VCaP (cell line): ENCODE results near the gene RAPGEF4.
A peak's percentile ranks its signal among the peaks of the same experiment; 100 is the strongest.

ENCODE experiments used
- H3K27ac ChIP-seq: fragments of 450-650 bp; 2 replicates; pipeline ENCODE4 v1.5.1; 2017
- TF ChIP-seq, protein P1 (sequence below): fragments of 450-650 bp; conservative IDR thresholded peaks from 2 replicates; pipeline ENCODE4 v1.5.1; 2017; ENCODE audit warnings: mild to moderate bottlenecking, moderate library complexity

Gene RAPGEF4

GRCh38 chr2:172921532-172922236 lies 186.0 kb downstream of the RAPGEF4 start:
- no peak overlapping the region for H3K27ac ChIP-seq
- TF ChIP-seq, protein P1, sequence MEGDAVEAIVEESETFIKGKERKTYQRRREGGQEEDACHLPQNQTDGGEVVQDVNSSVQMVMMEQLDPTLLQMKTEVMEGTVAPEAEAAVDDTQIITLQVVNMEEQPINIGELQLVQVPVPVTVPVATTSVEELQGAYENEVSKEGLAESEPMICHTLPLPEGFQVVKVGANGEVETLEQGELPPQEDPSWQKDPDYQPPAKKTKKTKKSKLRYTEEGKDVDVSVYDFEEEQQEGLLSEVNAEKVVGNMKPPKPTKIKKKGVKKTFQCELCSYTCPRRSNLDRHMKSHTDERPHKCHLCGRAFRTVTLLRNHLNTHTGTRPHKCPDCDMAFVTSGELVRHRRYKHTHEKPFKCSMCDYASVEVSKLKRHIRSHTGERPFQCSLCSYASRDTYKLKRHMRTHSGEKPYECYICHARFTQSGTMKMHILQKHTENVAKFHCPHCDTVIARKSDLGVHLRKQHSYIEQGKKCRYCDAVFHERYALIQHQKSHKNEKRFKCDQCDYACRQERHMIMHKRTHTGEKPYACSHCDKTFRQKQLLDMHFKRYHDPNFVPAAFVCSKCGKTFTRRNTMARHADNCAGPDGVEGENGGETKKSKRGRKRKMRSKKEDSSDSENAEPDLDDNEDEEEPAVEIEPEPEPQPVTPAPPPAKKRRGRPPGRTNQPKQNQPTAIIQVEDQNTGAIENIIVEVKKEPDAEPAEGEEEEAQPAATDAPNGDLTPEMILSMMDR: no peak

DNA sequence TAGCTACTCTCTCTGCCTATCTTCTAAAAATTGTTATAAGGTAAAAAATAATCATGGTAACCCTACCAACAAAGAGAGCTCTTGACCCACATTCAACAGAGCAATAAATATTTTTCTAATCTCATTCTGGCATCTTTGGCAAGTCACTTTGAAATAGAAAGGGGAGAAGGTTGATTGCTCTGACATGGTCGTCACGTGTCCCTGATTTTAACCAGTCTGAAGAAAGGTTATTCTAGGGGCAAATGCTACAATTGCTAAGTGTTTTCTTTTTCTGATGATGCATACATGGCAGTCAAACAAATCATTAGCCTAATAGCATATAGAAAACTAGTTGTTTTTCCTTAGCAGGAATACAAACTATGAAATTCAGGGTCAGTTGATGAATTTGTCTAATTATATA lies 186.7 kb downstream of the RAPGEF4 start:
- TF ChIP-seq, protein P1: no peak

DNA sequence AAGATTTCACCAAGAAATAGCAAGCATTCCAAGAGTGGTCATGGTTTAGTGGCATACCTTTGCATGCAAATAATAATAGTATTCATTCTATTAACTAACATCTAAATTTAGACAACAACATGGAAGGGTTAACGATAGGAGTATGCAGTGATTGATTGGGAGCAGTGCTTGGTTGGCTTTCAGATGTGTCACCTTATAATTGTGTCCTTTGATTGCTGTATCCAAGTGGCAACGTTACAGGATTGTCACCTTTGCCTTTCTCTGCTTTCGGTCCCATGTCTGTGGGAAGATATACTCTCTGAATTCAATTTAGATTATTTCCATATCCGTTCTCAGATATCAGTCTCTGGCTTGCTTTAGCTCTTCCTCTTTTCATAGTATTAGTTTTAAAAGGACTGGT lies 187.2 kb downstream of the RAPGEF4 start:
- TF ChIP-seq, protein P1: no peak
- no peak overlapping the region for H3K27ac ChIP-seq

More for the DNA sequence above, 186.7 kb downstream of the RAPGEF4 start:
- H3K27ac ChIP-seq: no peak overlapping the region

GRCh38 chr2:172924097-172924660 lies 188.5 kb downstream of the RAPGEF4 start:
- TF ChIP-seq, protein P1: no peak
- no peak overlapping the region for H3K27ac ChIP-seq

DNA sequence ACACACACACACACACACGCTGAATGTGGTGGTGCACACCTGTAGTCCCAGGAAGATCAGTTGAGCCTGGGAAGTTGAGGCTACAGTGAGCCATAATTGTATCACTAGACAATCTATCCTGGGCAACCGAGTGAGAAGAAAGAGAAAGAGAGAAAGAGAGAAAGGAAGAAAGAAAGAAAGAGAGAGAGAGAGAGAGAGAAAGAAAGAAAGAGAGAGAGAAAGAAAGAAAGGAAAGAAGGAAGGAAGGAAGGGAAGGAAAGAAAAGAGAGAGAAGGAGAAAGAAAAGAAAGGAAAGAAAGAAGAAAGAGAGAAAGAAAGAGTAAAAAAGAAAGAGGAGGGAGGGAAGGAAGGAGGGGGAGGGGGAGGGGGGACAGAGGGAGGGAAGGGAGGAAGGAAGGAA lies 190.0 kb downstream of the RAPGEF4 start:
- TF ChIP-seq, protein P1: no peak
- H3K27ac ChIP-seq: no peak overlapping the region

DNA sequence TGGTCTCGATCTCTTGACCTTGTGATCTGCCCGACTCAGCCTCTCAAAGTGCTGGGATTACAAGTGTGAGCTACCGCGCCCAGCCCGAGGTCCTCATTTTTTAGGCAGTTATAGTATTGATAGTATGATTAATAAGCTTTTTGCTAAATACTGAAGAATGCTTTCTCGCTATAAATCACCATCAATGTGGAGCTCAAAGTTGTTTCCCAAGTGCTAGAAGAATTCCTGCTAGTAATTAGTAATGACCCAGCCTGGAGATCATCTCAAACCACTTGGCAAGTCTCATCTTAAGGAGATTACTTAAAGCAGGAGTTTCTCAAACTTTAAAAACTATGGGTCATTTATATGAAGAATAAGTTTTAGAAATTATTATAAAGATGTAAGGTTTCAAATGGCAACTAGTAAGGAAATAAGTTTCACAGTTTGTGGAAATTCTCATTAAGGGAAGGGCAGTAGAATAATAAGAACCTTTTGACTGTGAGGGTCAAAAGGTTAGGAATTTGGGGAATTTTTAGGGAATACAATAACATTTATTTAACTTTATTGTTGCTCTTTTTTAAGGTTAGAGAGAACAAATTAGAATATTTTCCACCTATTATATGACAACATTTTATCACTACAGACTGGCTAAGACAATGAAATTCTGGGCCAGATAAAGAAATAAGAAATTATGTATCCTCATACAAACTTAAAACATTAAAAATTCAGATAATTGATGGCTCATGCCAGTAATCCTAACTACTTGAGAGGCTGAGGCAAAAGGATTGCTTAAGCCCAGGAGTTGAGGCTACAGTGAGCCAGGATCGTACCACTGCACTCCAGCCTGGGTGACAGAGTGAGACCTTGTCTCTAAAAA lies 191.4 kb downstream of the RAPGEF4 start:
- peak overlapping the region; percentile 31 for H3K27ac ChIP-seq
- TF ChIP-seq, protein P1: no peak

GRCh38 chr2:172927641-172928357 lies 192.2 kb downstream of the RAPGEF4 start:
- H3K27ac ChIP-seq: peak overlapping the region; percentile 31
- TF ChIP-seq, protein P1: no peak
